Liver (tissue), 9 donors: ENCODE data around the gene TMEM236. TPM values are rescaled to one million over a fixed set of nuclear protein-coding genes. Genes with fewer than 3 reads are reported as not detected.

Source experiments
- DNase-seq: peaks from one replicate; pipeline ENCODE4 v3.0.0-alpha.2; 2017; ENCODE audit warnings: low spot score
- H3K27ac ChIP-seq, 2 donors: one replicate each; pipeline ENCODE4 v1.7.0; 2013; ENCODE audit warnings: inconsistent platforms in 2 of 2, low read length in 2 of 2, control low read depth in 1 of 2, low read depth in 1 of 2, mild to moderate bottlenecking in 1 of 2
- H3K27me3 ChIP-seq, 4 donors: one replicate each; pipeline versions ENCODE4 v1.6.1 to v1.7.0; 2013; ENCODE audit warnings: low read length in 3 of 4, inconsistent platforms in 1 of 4, mild to moderate bottlenecking in 1 of 4, moderate library complexity in 1 of 4; ENCODE audit not compliant: control insufficient read depth in 4 of 4, insufficient read depth in 4 of 4
- H3K36me3 ChIP-seq, 4 donors: one replicate each; pipeline versions ENCODE4 v1.6.1 to v1.7.0; 2013; ENCODE audit warnings: low read length in 3 of 4, mild to moderate bottlenecking in 3 of 4, low read depth in 1 of 4, moderate library complexity in 1 of 4; ENCODE audit not compliant: control insufficient read depth in 4 of 4, insufficient read depth in 3 of 4
- H3K4me1 ChIP-seq, 4 donors: one replicate each; pipeline versions ENCODE4 v1.6.1 to v1.7.0; 2013; ENCODE audit warnings: low read length in 3 of 4, mild to moderate bottlenecking in 3 of 4, moderate library complexity in 1 of 4; ENCODE audit not compliant: control insufficient read depth in 4 of 4, insufficient read depth in 4 of 4
- H3K4me3 ChIP-seq, 3 donors: one replicate each; pipeline versions ENCODE4 v1.6.1 to v1.7.0; 2013; ENCODE audit warnings: low read length in 3 of 3, control low read depth in 1 of 3, low read depth in 1 of 3, mild to moderate bottlenecking in 1 of 3
- H3K9ac ChIP-seq, 2 donors: one replicate each; pipeline ENCODE4 v1.7.0; 2013; ENCODE audit warnings: low read length in 2 of 2, mild to moderate bottlenecking in 2 of 2, moderate library complexity in 2 of 2, control low read depth in 1 of 2, low read depth in 1 of 2
- H3K9me3 ChIP-seq, 4 donors: one replicate each; pipeline versions ENCODE4 v1.6.1 to v1.7.0; 2013; ENCODE audit warnings: low read length in 3 of 4; ENCODE audit not compliant: control insufficient read depth in 4 of 4
- EGR1 ChIP-seq, 2 donors: IDR thresholded peaks; 2 replicates each; pipeline ENCODE4 v1.6.1; 2016 to 2018; ENCODE audit warnings: antibody characterized with exemption in 2 of 2, low read depth in 2 of 2
- FOXA1 ChIP-seq: IDR thresholded peaks from 2 replicates; pipeline ENCODE4 v1.6.1; 2016; ENCODE audit warnings: antibody characterized with exemption
- FOXA2 ChIP-seq: IDR thresholded peaks from 2 replicates; pipeline ENCODE4 v1.6.1; 2016; ENCODE audit warnings: antibody characterized with exemption
- GABPA ChIP-seq, 2 donors: IDR thresholded peaks in 1 of 2; conservative IDR thresholded peaks in 1 of 2; 2 replicates each; pipeline ENCODE4 v1.6.1; 2016; ENCODE audit warnings: antibody characterized with exemption in 2 of 2, mild to moderate bottlenecking in 1 of 2, moderate library complexity in 1 of 2
- HNF4A ChIP-seq, 2 donors: conservative IDR thresholded peaks; 2 replicates each; pipeline ENCODE4 v1.6.1; 2016; ENCODE audit warnings: antibody characterized with exemption in 2 of 2, mild to moderate bottlenecking in 2 of 2
- HNF4G ChIP-seq: IDR thresholded peaks from 2 replicates; pipeline ENCODE4 v1.6.1; 2016; ENCODE audit warnings: antibody characterized with exemption
- JUND ChIP-seq, 2 donors: IDR thresholded peaks; 2 replicates each; pipeline ENCODE4 v1.6.1; 2016; ENCODE audit warnings: antibody characterized with exemption in 2 of 2
- NR2F2 ChIP-seq: IDR thresholded peaks from 2 replicates; pipeline ENCODE4 v1.6.1; 2016; ENCODE audit warnings: antibody characterized with exemption
- RAD21 ChIP-seq, 2 donors: IDR thresholded peaks; 2 replicates each; pipeline ENCODE4 v1.6.1; 2016; ENCODE audit warnings: antibody characterized with exemption in 2 of 2, mild to moderate bottlenecking in 2 of 2
- RXRA ChIP-seq, 2 donors: IDR thresholded peaks; 2 replicates each; pipeline ENCODE4 v1.6.1; 2017 to 2018; ENCODE audit warnings: antibody characterized with exemption in 2 of 2, mild to moderate bottlenecking in 1 of 2
- SP1 ChIP-seq: IDR thresholded peaks from 2 replicates; pipeline ENCODE4 v1.6.1; 2018; ENCODE audit warnings: antibody characterized with exemption, mild to moderate bottlenecking
- YY1 ChIP-seq: IDR thresholded peaks from 2 replicates; pipeline ENCODE4 v1.6.1; 2016; ENCODE audit warnings: antibody characterized with exemption, mild to moderate bottlenecking
- WGBS: extraction: QIAGEN DNeasy Blood & Tissue Kit; methylation state at CpG from one replicate; pipeline ENCODE4 v1.1.7; 2013; 5-methylcytosine and 5-hydroxymethylcytosine counted together
- polyA plus RNA-seq, 2 donors: library from polyadenylated mRNA; stranded (reverse) in 1 of 2; unstranded in 1 of 2; fragments of 200-250 nt in 1 of 2; fragments of >200 nt in 1 of 2; fragmentation: Nextera tagmentation in 1 of 2; extraction: Ambion mirVana in 1 of 2; gene quantifications; one replicate each; pipeline versions ENCODE4 v1.2.1 to v1.2.3, GENCODE V29; 2013 to 2015
- total RNA-seq, 2 donors: library from RNA; depleted of rRNA; stranded (reverse); fragments of >200 nt; gene quantifications; one replicate each; pipeline ENCODE4 v1.2.3, GENCODE V29; 2014
- TF ChIP-seq, protein P1 (sequence below): IDR thresholded peaks from 2 replicates; pipeline ENCODE4 v1.6.1; 2016; ENCODE audit warnings: antibody characterized with exemption, mild to moderate bottlenecking
- TF ChIP-seq, protein P2 (sequence below): IDR thresholded peaks from 2 replicates; pipeline ENCODE4 v1.6.1; 2016; ENCODE audit warnings: antibody characterized with exemption
- TF ChIP-seq, protein P3 (sequence below): fragments of 150-350 bp; IDR thresholded peaks from 2 replicates; pipeline ENCODE4 v1.5.1; 2017; ENCODE audit warnings: improper control_type of control experiment, low read depth, low read length; ENCODE audit not compliant: missing input control
- TF ChIP-seq, protein P4 (sequence below): IDR thresholded peaks from 2 replicates; pipeline ENCODE4 v1.6.1; 2016; ENCODE audit warnings: antibody characterized with exemption
- donor health status: healthy.
- donor health status: healthy.
- donor health status: healthy.
- donor health status: healthy.
- donor health status: healthy.

TMEM236 gene
- total and polyA plus RNA-seq, 4 donors = 0.07 to 0.28 (median 0.12) TPM

DNA sequence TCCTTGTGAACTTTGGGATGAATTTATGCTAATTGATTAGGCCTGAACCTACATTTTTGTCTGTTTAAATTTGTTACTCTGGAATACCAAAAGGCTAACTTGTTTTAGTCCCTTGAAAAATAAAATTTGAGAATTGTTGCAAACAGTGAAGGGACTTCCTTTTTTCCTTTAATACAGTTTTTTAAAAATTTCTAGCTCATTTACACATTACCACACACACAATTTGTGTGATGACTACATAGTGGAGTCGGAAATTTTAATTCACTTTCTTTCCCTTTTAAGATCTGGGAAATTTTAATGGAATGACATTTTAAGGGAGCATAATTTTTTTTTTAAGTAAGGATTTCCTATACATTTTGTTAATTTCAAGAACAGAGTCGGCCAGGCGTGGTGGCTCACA lies 8.6 kb upstream of the TMEM236 start:
- DNase-seq = no peak
- no peak overlapping the region for H3K4me3 ChIP-seq
- H3K9me3 ChIP-seq = no peaks in the 10 kb centered on the region
- TF ChIP-seq, protein P1, sequence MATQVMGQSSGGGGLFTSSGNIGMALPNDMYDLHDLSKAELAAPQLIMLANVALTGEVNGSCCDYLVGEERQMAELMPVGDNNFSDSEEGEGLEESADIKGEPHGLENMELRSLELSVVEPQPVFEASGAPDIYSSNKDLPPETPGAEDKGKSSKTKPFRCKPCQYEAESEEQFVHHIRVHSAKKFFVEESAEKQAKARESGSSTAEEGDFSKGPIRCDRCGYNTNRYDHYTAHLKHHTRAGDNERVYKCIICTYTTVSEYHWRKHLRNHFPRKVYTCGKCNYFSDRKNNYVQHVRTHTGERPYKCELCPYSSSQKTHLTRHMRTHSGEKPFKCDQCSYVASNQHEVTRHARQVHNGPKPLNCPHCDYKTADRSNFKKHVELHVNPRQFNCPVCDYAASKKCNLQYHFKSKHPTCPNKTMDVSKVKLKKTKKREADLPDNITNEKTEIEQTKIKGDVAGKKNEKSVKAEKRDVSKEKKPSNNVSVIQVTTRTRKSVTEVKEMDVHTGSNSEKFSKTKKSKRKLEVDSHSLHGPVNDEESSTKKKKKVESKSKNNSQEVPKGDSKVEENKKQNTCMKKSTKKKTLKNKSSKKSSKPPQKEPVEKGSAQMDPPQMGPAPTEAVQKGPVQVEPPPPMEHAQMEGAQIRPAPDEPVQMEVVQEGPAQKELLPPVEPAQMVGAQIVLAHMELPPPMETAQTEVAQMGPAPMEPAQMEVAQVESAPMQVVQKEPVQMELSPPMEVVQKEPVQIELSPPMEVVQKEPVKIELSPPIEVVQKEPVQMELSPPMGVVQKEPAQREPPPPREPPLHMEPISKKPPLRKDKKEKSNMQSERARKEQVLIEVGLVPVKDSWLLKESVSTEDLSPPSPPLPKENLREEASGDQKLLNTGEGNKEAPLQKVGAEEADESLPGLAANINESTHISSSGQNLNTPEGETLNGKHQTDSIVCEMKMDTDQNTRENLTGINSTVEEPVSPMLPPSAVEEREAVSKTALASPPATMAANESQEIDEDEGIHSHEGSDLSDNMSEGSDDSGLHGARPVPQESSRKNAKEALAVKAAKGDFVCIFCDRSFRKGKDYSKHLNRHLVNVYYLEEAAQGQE = no peak
- TF ChIP-seq RXRA (IDR thresholded peaks at IDR 0.05) (no peak), HNF4A (conservative IDR thresholded peaks at IDR 0.05) (no peak), NR2F2 (no peak), FOXA1 (no peak), FOXA2 (no peak), JUND (IDR thresholded peaks at IDR 0.05) (no peak), GABPA (IDR thresholded peaks at IDR 0.05 in 1 of 2, conservative IDR thresholded peaks at IDR 0.05 in 1 of 2) (no peak), EGR1 (IDR thresholded peaks at IDR 0.05; ENCODE audit: low read depth in 2 of 2) (no peak), SP1 (no peak)
- TF ChIP-seq, protein P2, sequence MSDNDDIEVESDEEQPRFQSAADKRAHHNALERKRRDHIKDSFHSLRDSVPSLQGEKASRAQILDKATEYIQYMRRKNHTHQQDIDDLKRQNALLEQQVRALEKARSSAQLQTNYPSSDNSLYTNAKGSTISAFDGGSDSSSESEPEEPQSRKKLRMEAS = no peak
- TF ChIP-seq, protein P3, sequence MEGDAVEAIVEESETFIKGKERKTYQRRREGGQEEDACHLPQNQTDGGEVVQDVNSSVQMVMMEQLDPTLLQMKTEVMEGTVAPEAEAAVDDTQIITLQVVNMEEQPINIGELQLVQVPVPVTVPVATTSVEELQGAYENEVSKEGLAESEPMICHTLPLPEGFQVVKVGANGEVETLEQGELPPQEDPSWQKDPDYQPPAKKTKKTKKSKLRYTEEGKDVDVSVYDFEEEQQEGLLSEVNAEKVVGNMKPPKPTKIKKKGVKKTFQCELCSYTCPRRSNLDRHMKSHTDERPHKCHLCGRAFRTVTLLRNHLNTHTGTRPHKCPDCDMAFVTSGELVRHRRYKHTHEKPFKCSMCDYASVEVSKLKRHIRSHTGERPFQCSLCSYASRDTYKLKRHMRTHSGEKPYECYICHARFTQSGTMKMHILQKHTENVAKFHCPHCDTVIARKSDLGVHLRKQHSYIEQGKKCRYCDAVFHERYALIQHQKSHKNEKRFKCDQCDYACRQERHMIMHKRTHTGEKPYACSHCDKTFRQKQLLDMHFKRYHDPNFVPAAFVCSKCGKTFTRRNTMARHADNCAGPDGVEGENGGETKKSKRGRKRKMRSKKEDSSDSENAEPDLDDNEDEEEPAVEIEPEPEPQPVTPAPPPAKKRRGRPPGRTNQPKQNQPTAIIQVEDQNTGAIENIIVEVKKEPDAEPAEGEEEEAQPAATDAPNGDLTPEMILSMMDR = no peak
- TF ChIP-seq, protein P4, sequence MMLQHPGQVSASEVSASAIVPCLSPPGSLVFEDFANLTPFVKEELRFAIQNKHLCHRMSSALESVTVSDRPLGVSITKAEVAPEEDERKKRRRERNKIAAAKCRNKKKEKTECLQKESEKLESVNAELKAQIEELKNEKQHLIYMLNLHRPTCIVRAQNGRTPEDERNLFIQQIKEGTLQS = no peak
- 92% methylated on average over 3 of the region's 3 CpGs for WGBS
- H3K27ac ChIP-seq = no peak overlapping the region
- H3K36me3 ChIP-seq = no peaks in the 10 kb centered on the region
- no peak overlapping the region for H3K9ac ChIP-seq
- H3K4me1 ChIP-seq = no peaks in the 10 kb centered on the region
- H3K27me3 ChIP-seq = no peaks in the 10 kb centered on the region

DNA sequence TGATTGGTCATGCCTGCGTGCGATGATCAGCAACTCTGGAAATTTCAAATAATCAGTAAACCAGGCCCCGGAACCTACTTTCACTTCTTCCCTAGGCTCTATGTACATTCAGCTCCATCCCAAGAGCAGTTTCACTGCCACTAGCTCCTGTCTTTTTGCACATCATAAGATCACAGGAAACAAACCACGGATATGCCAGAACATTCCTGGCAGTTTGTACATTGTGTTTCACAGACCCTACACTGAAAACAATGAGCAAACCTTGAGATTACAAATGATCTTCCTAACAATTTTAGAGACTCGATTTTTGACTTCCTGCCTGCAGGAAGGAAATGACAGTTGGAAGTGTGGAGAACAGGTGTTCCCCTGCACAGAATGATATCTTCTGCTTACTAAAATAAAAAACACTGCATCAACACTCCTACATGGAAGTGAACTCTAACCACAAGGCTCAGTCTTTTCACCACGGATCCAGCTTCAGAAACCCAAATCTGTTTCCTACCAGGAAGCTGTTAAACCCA lies 7.6 kb upstream of the TMEM236 start:
- Histone ChIP-seq H3K4me3 (no peak overlapping the region), H3K27me3 (no peaks in the 10 kb centered on the region), H3K9ac (no peak overlapping the region), H3K36me3 (no peaks in the 10 kb centered on the region), H3K4me1 (no peaks in the 10 kb centered on the region), H3K27ac (no peak overlapping the region), H3K9me3 (no peaks in the 10 kb centered on the region)
- 61% methylated on average over 6 of the region's 6 CpGs for WGBS
- no peak for DNase-seq
- no peak for TF ChIP-seq HNF4A (conservative IDR thresholded peaks at IDR 0.05)
- no peak for TF ChIP-seq FOXA1
- TF ChIP-seq, protein P3 = no peak
- TF ChIP-seq, protein P4 = no peak
- TF ChIP-seq GABPA (IDR thresholded peaks at IDR 0.05 in 1 of 2, conservative IDR thresholded peaks at IDR 0.05 in 1 of 2) = no peak
- TF ChIP-seq NR2F2 = peak; percentile 82
- no peak for TF ChIP-seq YY1
- no peak for TF ChIP-seq EGR1 (IDR thresholded peaks at IDR 0.05; ENCODE audit: low read depth in 2 of 2)
- no peak for TF ChIP-seq HNF4G
- TF ChIP-seq FOXA2 = no peak
- no peak for TF ChIP-seq RAD21 (IDR thresholded peaks at IDR 0.05)
- TF ChIP-seq JUND (IDR thresholded peaks at IDR 0.05) = no peak
- TF ChIP-seq, protein P1 = no peak
- TF ChIP-seq, protein P2 = peak; percentile 48
